SU-DHL-6 (cell line): ENCODE results near the gene CADPS.

Source experiments
- EZH2phosphoT487 ChIP-seq: fragments of 200-600 bp; sonication (generic), shearing (Covaris generic); conservative IDR thresholded peaks from 2 replicates; pipeline ENCODE4 v1.6.1; 2018; ENCODE audit warnings: mild to moderate bottlenecking, antibody characterized with exemption, low read length, moderate library complexity, mixed read lengths
- TF ChIP-seq, protein P1 (sequence below): fragments of 200-600 bp; sonication (generic); IDR thresholded peaks from one replicate; pipeline ENCODE4 v1.5.1; 2017; ENCODE audit warnings: antibody characterized with exemption, mild to moderate bottlenecking, low read length, moderate library complexity; ENCODE audit not compliant: insufficient read depth, poor library complexity, severe bottlenecking

DNA sequence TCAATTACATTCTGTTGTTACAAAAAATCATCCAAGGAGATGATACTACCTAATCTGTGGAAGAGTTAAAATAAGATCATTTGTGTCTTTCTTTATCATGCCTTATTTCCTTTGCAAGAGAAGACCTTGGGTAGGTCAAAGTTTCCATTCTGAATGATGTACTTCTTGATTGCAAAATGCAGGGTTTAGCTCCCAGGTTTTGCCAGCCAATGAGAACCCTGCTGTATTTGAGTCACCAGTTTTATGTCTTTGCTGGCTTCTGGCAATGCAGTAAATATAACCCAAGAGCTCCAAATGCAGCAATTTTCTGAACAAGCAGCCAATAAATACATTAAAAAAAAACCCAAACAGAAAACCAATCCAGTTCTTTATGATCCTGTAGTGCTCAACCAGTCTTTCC, 204.9 kb downstream of the CADPS start:
- TF ChIP-seq, protein P1, sequence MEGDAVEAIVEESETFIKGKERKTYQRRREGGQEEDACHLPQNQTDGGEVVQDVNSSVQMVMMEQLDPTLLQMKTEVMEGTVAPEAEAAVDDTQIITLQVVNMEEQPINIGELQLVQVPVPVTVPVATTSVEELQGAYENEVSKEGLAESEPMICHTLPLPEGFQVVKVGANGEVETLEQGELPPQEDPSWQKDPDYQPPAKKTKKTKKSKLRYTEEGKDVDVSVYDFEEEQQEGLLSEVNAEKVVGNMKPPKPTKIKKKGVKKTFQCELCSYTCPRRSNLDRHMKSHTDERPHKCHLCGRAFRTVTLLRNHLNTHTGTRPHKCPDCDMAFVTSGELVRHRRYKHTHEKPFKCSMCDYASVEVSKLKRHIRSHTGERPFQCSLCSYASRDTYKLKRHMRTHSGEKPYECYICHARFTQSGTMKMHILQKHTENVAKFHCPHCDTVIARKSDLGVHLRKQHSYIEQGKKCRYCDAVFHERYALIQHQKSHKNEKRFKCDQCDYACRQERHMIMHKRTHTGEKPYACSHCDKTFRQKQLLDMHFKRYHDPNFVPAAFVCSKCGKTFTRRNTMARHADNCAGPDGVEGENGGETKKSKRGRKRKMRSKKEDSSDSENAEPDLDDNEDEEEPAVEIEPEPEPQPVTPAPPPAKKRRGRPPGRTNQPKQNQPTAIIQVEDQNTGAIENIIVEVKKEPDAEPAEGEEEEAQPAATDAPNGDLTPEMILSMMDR = no peak
- no peak for TF ChIP-seq EZH2phosphoT487
